Panc1 (cell line): Measurements from ENCODE around the gene FGD5. TPM values are rescaled to one million over a fixed set of nuclear protein-coding genes. Genes with fewer than 3 reads are reported as not detected.

Source experiments
- ATAC-seq: fragments of 200-7000 bp; cut with Tn5 transposase; 2 replicates; pipeline ENCODE4 v1.9.1; 2020; ENCODE audit warnings: mild to moderate bottlenecking, moderate library complexity
- BruUV-seq: library from RNA; stranded (reverse); fragments of 400-500 nt; replicated peaks from 2 replicates; lab custom pipeline; 2021; lab: Mats Ljungman, UMichigan
- CTCF ChIA-PET: fragments of 300-600 bp; sonication (Branson Sonifier 250); formaldehyde crosslinking; loops from one replicate; lab custom pipeline; 2022; ENCODE audit warnings: antibody characterized with exemption; lab: Charles Lee
- POLR2A ChIA-PET: fragments of 300-600 bp; sonication (Branson Sonifier 250); formaldehyde crosslinking; loops from one replicate; lab custom pipeline; 2022; ENCODE audit warnings: antibody characterized with exemption; lab: Charles Lee
- DNase-seq: peaks from one replicate; pipeline ENCODE4 v3.0.0-alpha.2; 2010; ENCODE audit warnings: low read depth, low spot score
- H3K27ac ChIP-seq: 2 replicates; pipeline ENCODE4 v1.5.1; 2011; ENCODE audit warnings: mild to moderate bottlenecking, low read length, inconsistent platforms
- H3K27me3 ChIP-seq: fragments of 200-500 bp; sonication (Bioruptor generic); 2 replicates; pipeline ENCODE4 v1.6.0; 2014; ENCODE audit warnings: low read length, inconsistent platforms; ENCODE audit not compliant: control insufficient read depth, insufficient read depth
- H3K36me3 ChIP-seq: fragments of 200-500 bp; sonication (Bioruptor generic); 2 replicates; pipeline ENCODE4 v1.5.1; 2014; ENCODE audit warnings: inconsistent platforms, mild to moderate bottlenecking, low read length, moderate library complexity; ENCODE audit not compliant: control insufficient read depth, insufficient read depth
- H3K4me1 ChIP-seq: 2 replicates; pipeline ENCODE4 v1.5.1; 2011; ENCODE audit warnings: inconsistent platforms, mild to moderate bottlenecking, low read length, moderate library complexity; ENCODE audit not compliant: control insufficient read depth, insufficient read depth
- H3K4me3 ChIP-seq, 2 experiments: 2 replicates each; pipeline ENCODE4 v1.5.1; 2011 to 2012; ENCODE audit warnings: low read depth in 2 of 2, low read length in 2 of 2, mild to moderate bottlenecking in 2 of 2, inconsistent platforms in 1 of 2, moderate library complexity in 1 of 2
- H3K9me3 ChIP-seq: fragments of 200-500 bp; sonication (Bioruptor generic); 2 replicates; pipeline ENCODE4 v1.5.1; 2014; ENCODE audit warnings: low read depth, mild to moderate bottlenecking, inconsistent platforms, low read length, moderate library complexity; ENCODE audit not compliant: control insufficient read depth, insufficient read depth
- CTCF ChIP-seq: fragments of 450-650 bp; IDR thresholded peaks from 2 replicates; pipeline ENCODE4 v1.5.1; 2017; ENCODE audit warnings: mild to moderate bottlenecking
- POLR2AphosphoS5 ChIP-seq: IDR thresholded peaks from 2 replicates; pipeline ENCODE4 v1.6.1; 2012; ENCODE audit warnings: mild to moderate bottlenecking, low read depth, low read length, moderate library complexity
- REST ChIP-seq, 2 experiments: IDR thresholded peaks; 2 replicates each; pipeline ENCODE4 v1.6.1; 2011 to 2012; ENCODE audit warnings: low read depth in 2 of 2, control low read depth in 1 of 2, low read length in 1 of 2, mild to moderate bottlenecking in 1 of 2, moderate library complexity in 1 of 2; ENCODE audit not compliant: insufficient read depth in 1 of 2
- SIN3A ChIP-seq: IDR thresholded peaks from 2 replicates; pipeline ENCODE4 v1.6.1; 2012; ENCODE audit warnings: low read depth, mild to moderate bottlenecking, low read length, moderate library complexity, borderline replicate concordance; ENCODE audit not compliant: insufficient read depth
- TCF7L2 ChIP-seq: IDR thresholded peaks from 2 replicates; pipeline ENCODE4 v1.6.1; 2011; ENCODE audit warnings: mild to moderate bottlenecking, low read depth, low read length, inconsistent platforms
- in situ Hi-C: cut with HindIII; loops from 2 replicates; pipeline ENCODE4 v1.10.0; 2016; ENCODE audit warnings: low sequenced_read_pairs, low pct_unique_long_range_greater_than_20kb
- intact Hi-C: fragments of 100-400 bp; cut with micrococcal nuclease; formaldehyde crosslinking; loops from one replicate; pipeline ENCODE4 v1.10.0; 2022; ENCODE audit not compliant: unreplicated experiment
- total RNA-seq: library from RNA; stranded (reverse); gene quantifications from one replicate; pipeline ENCODE4 v1.2.1, GENCODE V29; 2021; ENCODE audit not compliant: unreplicated experiment

Gene FGD5
- total RNA-seq, 1 experiment from 2014 or later: 0.77 TPM

GRCh38 chr3:14786369-14786768 lies 32.4 kb upstream of the FGD5 start:
- TF ChIP-seq POLR2AphosphoS5: no peak
- no peak for TF ChIP-seq SIN3A
- TF ChIP-seq TCF7L2: no peak
- no peak for TF ChIP-seq CTCF
- TF ChIP-seq REST (IDR thresholded peaks at IDR 0.05; ENCODE audit: insufficient read depth in 1 of 2, low read depth in 2 of 2, low read length in 1 of 2): no peak
- in situ Hi-C loops: no loop called here
- Histone ChIP-seq H3K27me3 (no peaks in the 10 kb centered on the region), H3K4me1 (no peaks in the 10 kb centered on the region), H3K4me3 (no peak overlapping the region), H3K9me3 (no peaks in the 10 kb centered on the region), H3K36me3 (no peaks in the 10 kb centered on the region), H3K27ac (no peak overlapping the region)
- DNase-seq (no peak), ATAC-seq (no peak)
- intact Hi-C loops: no loop called here
- POLR2A ChIA-PET: no interaction called here
- CTCF ChIA-PET: no interaction called here
- BruUV-seq: no TSS peak

- ATAC-seq: no peak
- intact Hi-C loops: no loop called here
- Histone ChIP-seq H3K27ac (no peak overlapping the region), H3K4me3 (no peak overlapping the region), H3K36me3 (no peaks in the 10 kb centered on the region), H3K4me1 (no peaks in the 10 kb centered on the region), H3K27me3 (no peaks in the 10 kb centered on the region), H3K9me3 (no peaks in the 10 kb centered on the region)
- ChIA-PET POLR2A (no interaction called here), CTCF (no interaction called here)
- no TSS peak for BruUV-seq
- in situ Hi-C loops: no loop called here
- no peak for TF ChIP-seq TCF7L2
- TF ChIP-seq POLR2AphosphoS5: no peak
- no peak for TF ChIP-seq REST (IDR thresholded peaks at IDR 0.05; ENCODE audit: insufficient read depth in 1 of 2, low read depth in 2 of 2, low read length in 1 of 2)
- no peak for TF ChIP-seq CTCF
- no peak for TF ChIP-seq SIN3A
- no peak for DNase-seq
Observed at GRCh38 chr3:14787630-14788029, 31.1 kb upstream of the FGD5 start.
